Activated T-helper 2 cell treated with anti-CD3 and anti-CD28 coated beads, Interferon-gamma antibody, Interleukin-2, Interleukin-4, amounts not matched to agents 10 μg/mL and 5 μg/mL and 100 μg/mL, durations not matched to agents 14 hours and 24 hours and 36 hours (primary cell): ENCODE measurements around the gene SALL1. TPM values are rescaled to one million over a fixed set of nuclear protein-coding genes. Genes with fewer than 3 reads are reported as not detected.

Experiments
- DNase-seq: peaks from one replicate; pipeline ENCODE4 v3.0.0; 2021; ENCODE audit warnings: low spot score
- H3K27ac Mint-ChIP-seq: one replicate; pipeline ENCODE4 v1.8.0; 2021; ENCODE audit warnings: mixed read lengths
- H3K27me3 Mint-ChIP-seq: one replicate; pipeline ENCODE4 v1.8.0; 2021; ENCODE audit warnings: low read depth, mixed read lengths
- H3K36me3 Mint-ChIP-seq: one replicate; pipeline ENCODE4 v1.8.0; 2021; ENCODE audit warnings: low read depth, mixed read lengths
- H3K4me1 Mint-ChIP-seq: one replicate; pipeline ENCODE4 v1.8.0; 2021; ENCODE audit warnings: low read depth, mixed read lengths
- H3K4me3 Mint-ChIP-seq: one replicate; pipeline ENCODE4 v1.8.0; 2021; ENCODE audit warnings: low read depth, mild to moderate bottlenecking, moderate library complexity, mixed read lengths
- H3K9me3 Mint-ChIP-seq: one replicate; pipeline ENCODE4 v1.8.0; 2021; ENCODE audit warnings: mixed read lengths
- intact Hi-C: fragments of 100-400 bp; cut with micrococcal nuclease; formaldehyde crosslinking; loops from one replicate; pipeline ENCODE4 v1.15.1; 2023
- total RNA-seq: library from RNA; stranded (reverse); gene quantifications from 2 replicates; pipeline ENCODE4 v1.2.3, GENCODE V29; 2022

The SALL1 gene
- total RNA-seq, 1 donor from 2014 or later: not detected

DNA sequence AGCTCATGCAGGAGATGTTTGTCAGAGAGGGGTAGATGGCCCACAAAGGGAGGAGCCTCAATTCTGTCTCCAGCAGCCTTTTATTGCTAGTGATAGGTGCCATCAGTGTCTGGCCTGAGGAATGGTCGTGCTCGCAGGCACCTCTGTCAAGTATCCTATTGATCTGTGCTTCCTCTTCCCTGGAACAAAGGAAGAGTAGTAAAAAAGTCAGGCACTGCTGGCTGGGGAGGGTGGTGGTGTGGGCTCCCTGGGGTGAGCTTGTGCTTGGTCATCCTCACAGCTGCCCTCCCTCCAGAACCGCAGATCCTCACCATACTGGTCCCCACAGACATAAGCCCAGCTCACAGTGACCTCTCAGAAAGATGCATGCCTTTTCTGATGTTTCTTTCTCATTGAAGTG, 15.0 kb upstream of the SALL1 start:
- Mint-ChIP-seq H3K27ac (no peak overlapping the region), H3K4me1 (no peaks in the 10 kb centered on the region), H3K4me3 (no peak overlapping the region), H3K27me3 (no peaks in the 10 kb centered on the region), H3K9me3 (no peaks in the 10 kb centered on the region), H3K36me3 (no peaks in the 10 kb centered on the region)
- intact Hi-C loops: no loop called here
- DNase-seq: no peak

DNA sequence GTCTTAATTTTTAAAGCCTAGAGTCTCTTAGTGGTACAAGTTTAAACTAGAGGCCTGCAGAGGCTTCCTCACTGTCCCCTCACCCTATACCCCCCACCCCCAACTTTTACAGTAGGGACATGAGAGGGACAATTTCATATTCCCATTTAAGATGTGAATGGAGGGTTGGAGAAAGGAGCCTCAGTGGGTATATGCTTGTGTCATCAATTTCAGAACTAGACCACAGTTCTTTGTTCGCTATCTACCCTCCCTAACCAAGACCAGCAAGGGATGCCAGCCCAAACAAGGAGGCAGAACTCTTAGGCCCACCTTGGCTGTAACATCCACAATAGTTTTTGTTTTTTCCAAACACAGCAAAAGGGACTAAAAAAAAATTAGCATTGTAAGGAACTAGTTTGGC, 14.0 kb upstream of the SALL1 start:
- Mint-ChIP-seq H3K9me3 (no peaks in the 10 kb centered on the region), H3K4me1 (no peaks in the 10 kb centered on the region), H3K27ac (no peak overlapping the region), H3K36me3 (no peaks in the 10 kb centered on the region), H3K4me3 (no peak overlapping the region), H3K27me3 (no peaks in the 10 kb centered on the region)
- DNase-seq: no peak
- intact Hi-C loops: no loop called here

DNA sequence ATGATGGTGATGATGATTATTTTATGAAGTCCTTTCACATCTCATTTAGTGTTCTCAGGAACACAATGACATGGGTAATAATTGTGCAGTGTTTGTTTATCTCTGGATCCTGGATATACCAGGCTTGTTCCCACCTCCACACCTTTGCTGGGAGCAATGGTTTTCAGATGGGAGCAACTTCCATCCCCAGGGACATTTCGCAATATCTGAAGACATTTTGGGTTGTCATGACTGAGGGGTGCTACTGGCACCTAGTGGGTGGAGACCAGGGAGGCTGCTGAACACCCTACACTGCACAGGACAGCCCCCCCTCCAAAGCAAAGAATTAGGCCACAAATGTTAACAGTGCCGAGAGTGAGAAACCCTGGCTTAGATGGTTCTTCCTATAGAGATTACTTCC, 13.5 kb upstream of the SALL1 start:
- DNase-seq: no peak
- H3K4me3 Mint-ChIP-seq: no peak overlapping the region
- H3K36me3 Mint-ChIP-seq: no peaks in the 10 kb centered on the region
- no peaks in the 10 kb centered on the region for H3K9me3 Mint-ChIP-seq
- H3K4me1 Mint-ChIP-seq: no peaks in the 10 kb centered on the region
- H3K27me3 Mint-ChIP-seq: no peaks in the 10 kb centered on the region
- intact Hi-C loops: no loop called here
- H3K27ac Mint-ChIP-seq: no peak overlapping the region

DNA sequence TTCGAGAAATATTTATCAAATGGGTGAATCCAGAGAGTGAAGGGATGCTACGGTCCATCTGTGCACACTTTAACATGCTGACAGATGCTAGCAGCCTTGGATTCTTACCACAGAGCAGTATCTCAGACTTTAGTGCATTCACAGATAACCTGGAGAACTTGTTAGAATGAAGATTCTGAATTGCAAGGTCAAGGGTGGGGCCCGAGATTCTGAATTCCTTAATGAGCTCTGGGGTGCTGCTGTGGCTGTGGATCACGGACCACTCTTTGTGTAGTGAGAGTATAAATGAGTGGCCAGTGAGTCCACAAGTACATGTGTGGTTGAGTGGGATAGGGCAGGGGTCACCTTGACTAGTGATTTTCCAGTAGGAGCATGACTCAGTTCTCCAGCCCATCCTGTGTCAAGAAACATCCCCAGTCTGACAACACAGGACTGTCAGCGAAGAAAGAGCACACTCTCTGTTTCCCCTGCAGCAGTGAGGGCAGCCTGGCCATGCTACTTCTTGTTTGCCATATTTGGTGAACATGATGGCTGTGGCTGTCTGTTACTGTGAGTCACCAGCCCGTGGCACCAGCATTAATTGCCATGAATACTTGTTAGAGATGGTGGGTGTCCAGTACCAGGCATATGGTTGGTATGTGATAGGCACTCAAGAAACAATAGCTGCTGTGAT, 13.0 kb upstream of the SALL1 start:
- no peak overlapping the region for H3K27ac Mint-ChIP-seq
- H3K4me3 Mint-ChIP-seq: no peak overlapping the region
- no peaks in the 10 kb centered on the region for H3K36me3 Mint-ChIP-seq
- H3K4me1 Mint-ChIP-seq: no peaks in the 10 kb centered on the region
- DNase-seq: no peak
- H3K27me3 Mint-ChIP-seq: no peaks in the 10 kb centered on the region
- intact Hi-C loops: no loop called here
- H3K9me3 Mint-ChIP-seq: no peaks in the 10 kb centered on the region

DNA sequence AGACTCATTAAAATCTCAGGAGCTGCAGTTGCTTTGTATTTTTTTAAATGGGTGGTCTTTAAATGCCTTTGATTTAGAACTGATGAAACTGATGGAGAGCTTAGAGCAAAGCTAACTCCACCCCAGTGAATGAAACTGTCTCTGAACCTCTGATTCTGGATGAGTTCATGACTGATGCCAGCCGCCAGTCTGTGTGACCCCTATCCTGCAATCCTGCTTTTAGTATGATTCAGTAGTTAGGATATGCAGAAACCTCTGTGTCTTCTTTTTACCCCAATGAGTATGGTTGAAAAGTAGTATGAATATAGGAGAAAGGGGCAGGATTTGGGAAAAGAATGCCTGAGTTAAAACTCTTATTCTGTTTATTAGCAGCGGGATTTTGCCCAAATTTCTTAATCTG, 12.3 kb upstream of the SALL1 start:
- H3K4me1 Mint-ChIP-seq: no peaks in the 10 kb centered on the region
- no peaks in the 10 kb centered on the region for H3K36me3 Mint-ChIP-seq
- no peak overlapping the region for H3K27ac Mint-ChIP-seq
- H3K27me3 Mint-ChIP-seq: no peaks in the 10 kb centered on the region
- intact Hi-C loops: no loop called here
- DNase-seq: no peak
- H3K4me3 Mint-ChIP-seq: no peak overlapping the region
- H3K9me3 Mint-ChIP-seq: no peaks in the 10 kb centered on the region

DNA sequence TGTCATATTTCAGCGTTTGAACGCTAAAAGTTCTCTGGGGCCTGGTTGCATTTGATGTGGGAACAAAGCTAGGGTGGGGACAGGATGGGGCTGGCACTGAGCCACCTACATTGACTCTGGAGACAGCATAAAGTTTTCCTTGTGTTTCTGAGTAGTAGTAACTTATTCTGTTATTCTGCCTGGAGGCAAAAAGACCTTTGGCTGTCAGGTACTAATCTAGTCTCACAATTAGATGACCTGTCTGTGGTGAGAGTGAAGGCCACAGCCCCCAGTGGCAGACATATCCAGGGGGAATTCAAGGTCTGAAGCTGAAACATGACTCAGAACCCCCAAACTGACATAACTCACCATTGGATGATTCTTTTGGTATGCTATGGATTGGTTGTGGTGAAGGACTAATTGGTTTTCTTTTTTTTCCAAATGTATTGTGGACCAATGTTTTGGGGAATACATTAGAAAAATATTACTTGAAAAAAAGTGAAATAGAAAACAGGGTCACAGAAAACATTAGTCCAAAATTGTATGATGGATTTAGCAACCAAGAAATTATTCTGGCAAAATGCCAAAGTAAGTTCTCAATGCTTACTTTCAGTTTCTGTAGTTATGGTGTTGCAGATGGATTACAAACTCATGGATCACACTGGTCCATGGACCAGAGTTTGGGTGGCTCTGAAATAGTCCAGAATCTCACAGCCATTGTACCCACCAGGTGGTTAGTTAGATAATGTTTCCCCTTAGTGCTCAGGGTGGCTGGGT, 10.5 kb upstream of the SALL1 start:
- Mint-ChIP-seq H3K27ac (no peak overlapping the region), H3K27me3 (peaks cover 16% of the 10 kb centered on the region), H3K9me3 (no peaks in the 10 kb centered on the region), H3K4me1 (no peaks in the 10 kb centered on the region), H3K36me3 (no peaks in the 10 kb centered on the region), H3K4me3 (no peak overlapping the region)
- no peak for DNase-seq
- intact Hi-C loops: no loop called here

DNA sequence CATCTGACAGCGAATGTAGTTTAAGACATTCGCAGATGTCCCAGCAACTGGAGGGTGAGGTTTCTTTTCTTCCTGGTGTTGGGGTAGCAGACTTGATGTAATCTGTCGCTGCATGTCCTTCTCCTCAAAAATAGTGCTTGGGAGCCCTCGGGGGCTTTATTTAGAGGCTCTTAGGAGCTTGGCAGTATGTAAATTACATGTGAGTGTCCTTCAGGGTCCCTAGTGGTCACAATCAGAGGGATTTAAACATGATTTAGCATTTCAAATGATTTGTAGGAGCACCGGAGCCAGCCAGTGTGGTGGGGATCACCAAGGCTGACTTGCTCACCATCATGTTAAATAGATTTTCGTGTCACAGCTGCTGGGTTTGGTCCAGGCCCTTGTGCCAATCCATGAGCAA, 8.8 kb upstream of the SALL1 start:
- no peaks in the 10 kb centered on the region for H3K36me3 Mint-ChIP-seq
- no peaks in the 10 kb centered on the region for H3K4me1 Mint-ChIP-seq
- H3K27ac Mint-ChIP-seq: no peak overlapping the region
- no peak overlapping the region for H3K4me3 Mint-ChIP-seq
- H3K9me3 Mint-ChIP-seq: no peaks in the 10 kb centered on the region
- peaks cover 31% of the 10 kb centered on the region for H3K27me3 Mint-ChIP-seq
- intact Hi-C loops: loop anchor here (10.0 kb wide), 2 partner anchors 605 to 1385 kb away; partner anchors contain the start of gene TOX3
- DNase-seq: no peak

DNA sequence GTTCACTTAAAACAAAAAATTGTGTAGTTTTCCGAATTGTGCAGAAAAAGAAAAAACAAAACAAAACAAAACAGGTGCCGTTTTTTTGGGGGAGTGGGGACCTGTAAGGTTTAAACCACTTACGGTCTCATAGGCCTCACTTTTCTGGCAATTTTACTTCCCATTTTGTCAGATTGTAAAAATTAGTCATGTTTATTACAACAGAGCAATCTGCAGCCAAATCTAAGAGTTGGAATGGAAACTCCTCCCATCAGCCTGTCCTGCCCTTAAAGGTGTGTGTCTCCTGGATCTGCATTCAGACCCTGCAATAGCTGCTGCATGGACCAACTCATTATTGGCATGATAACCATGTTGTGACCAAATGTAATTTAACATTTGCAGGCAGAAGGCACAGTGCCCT, 8.2 kb upstream of the SALL1 start:
- DNase-seq: no peak
- peaks cover 33% of the 10 kb centered on the region for H3K27me3 Mint-ChIP-seq
- no peaks in the 10 kb centered on the region for H3K4me1 Mint-ChIP-seq
- no peak overlapping the region for H3K27ac Mint-ChIP-seq
- H3K4me3 Mint-ChIP-seq: no peak overlapping the region
- intact Hi-C loops: loop anchor here (10.0 kb wide), 2 partner anchors 606 to 1386 kb away; partner anchors contain the start of gene TOX3
- no peaks in the 10 kb centered on the region for H3K9me3 Mint-ChIP-seq
- no peaks in the 10 kb centered on the region for H3K36me3 Mint-ChIP-seq

DNA sequence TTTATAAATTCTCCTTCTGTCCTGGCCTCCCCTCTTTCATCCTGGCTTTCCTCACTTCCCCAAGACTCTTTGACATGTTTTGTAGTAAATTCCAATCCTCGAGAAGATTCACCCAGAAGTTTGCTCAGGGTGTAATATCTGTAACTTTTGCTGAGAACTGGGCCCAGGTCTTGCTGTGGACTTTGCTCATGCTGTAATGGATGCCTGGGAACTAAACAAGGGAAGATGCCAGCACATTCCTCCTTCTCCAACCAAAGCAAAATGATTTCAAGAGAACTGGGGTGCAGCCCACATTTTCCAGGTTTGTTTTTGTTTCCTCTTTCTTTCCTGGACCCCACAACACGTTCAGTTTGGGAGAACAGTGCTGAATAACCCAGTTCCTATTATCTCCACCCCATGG, 6.6 kb upstream of the SALL1 start:
- Mint-ChIP-seq H3K9me3 (no peaks in the 10 kb centered on the region), H3K4me1 (no peaks in the 10 kb centered on the region), H3K27ac (no peak overlapping the region), H3K27me3 (peaks cover 49% of the 10 kb centered on the region), H3K36me3 (peaks cover 6% of the 10 kb centered on the region), H3K4me3 (no peak overlapping the region)
- DNase-seq: no peak
- intact Hi-C loops: loop anchor here (10.0 kb wide), 2 partner anchors 607 to 1387 kb away; partner anchors contain the start of gene TOX3

DNA sequence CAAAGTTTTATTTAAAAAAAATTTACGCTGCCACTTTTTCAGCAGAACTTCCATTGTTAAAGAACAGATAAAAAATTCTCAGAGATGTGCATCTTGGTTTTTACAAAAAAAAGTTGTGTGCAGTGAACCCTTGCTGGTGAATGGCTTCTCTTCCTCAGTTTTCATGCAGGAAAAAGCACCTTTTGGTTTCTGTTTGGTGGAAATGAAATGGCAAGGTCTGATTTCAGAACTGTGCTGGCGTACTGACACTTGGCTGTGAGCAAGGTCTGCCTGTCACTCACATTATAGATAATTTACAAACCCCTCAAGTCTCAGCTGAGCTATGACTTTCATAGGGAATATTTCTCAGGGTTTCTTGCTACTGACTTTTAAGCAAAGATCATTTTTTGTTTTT, 5.7 kb upstream of the SALL1 start:
- Mint-ChIP-seq H3K36me3 (peaks cover 6% of the 10 kb centered on the region), H3K4me3 (no peak overlapping the region), H3K4me1 (no peaks in the 10 kb centered on the region), H3K27me3 (peaks cover 50% of the 10 kb centered on the region), H3K9me3 (no peaks in the 10 kb centered on the region), H3K27ac (no peak overlapping the region)
- DNase-seq: no peak
- intact Hi-C loops: loop anchor here (10.0 kb wide), 2 partner anchors 608 to 1388 kb away; partner anchors contain the start of gene TOX3

DNA sequence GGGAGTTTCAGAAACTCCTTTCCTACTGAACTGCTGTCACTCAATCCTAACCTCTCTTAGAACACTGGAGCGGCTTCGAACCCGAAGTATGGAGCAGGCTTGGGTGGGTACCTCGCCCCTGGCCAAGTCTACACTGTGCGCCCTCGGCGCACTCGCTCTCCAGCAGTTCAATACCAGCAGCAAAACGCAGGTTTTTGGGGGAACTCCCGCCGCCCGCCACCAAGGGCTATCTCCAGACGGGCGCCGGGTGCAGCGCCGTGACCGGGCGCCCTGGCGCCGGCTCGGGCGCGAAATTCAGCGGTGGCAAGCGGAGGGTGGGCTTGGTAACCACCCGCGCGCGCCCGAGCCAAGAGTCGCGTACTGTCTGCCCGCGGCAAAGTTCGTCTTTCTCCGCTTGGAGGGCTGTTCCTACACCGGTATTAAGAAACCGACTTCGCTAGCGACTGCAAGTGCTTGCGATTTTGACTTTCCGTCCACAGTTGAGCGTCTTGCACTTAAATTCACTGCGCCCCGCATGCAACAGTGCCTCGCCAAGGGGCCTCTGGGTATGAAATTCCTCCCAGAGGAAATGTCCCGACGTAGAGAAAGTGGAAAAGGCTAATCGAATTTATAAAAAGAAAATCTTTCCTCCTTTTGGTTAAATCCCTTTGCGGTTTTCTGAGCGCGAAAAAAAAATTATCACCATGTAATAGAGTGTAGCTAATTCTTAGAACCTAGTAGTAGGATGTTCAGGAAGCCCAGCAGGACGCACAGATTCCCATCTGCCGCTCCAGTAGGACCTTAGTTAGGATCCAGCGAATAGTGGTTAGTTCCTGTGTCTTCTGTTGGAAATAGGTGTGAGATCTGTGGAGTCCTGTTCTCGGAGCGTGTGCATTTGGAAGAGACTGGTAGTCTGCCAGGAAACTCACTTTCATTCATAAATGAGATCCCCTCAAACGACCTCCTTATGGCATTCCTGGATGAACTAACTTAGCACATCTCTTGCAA, 5.0 kb upstream of the SALL1 start:
- intact Hi-C loops: loop anchor here (10.0 kb wide), 2 partner anchors 609 to 1389 kb away; partner anchors contain the start of gene TOX3
- Mint-ChIP-seq H3K4me1 (no peaks in the 10 kb centered on the region), H3K27me3 (peaks cover 50% of the 10 kb centered on the region)

DNA sequence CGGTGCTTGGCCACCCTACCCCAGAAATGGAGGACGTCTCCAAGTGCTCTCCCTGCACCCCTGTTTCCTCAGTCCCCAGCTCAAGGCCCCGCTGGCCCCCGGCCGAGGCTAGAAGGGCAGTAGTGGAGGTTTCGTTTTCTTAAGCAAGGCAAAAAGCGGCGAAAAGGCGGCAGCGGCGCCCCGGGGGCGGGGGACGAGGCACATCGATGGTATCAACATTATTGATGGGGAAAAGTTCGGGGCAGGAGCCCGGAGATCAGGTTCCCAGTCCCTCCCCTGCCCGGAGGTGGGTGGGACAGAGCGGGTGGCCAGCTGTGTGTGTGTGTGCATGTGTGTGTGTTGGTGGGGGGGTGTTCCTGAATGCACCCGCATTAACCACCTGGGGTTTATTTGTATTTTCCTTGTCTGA, 4.1 kb upstream of the SALL1 start:
- Mint-ChIP-seq H3K27ac (no peak overlapping the region), H3K36me3 (peaks cover 6% of the 10 kb centered on the region), H3K4me3 (no peak overlapping the region), H3K27me3 (peaks cover 55% of the 10 kb centered on the region), H3K9me3 (no peaks in the 10 kb centered on the region), H3K4me1 (no peaks in the 10 kb centered on the region)
- intact Hi-C loops: loop anchor here (10.0 kb wide), 2 partner anchors 610 to 1390 kb away; partner anchors contain the start of gene TOX3
- DNase-seq: no peak

More for the DNA sequence above, 5.0 kb upstream of the SALL1 start:
- no peak for DNase-seq
- peaks cover 6% of the 10 kb centered on the region for H3K36me3 Mint-ChIP-seq
- no peaks in the 10 kb centered on the region for H3K9me3 Mint-ChIP-seq
- no peak overlapping the region for H3K4me3 Mint-ChIP-seq
- no peak overlapping the region for H3K27ac Mint-ChIP-seq
